Measurements from ENCODE around the gene GRM5. TPM values are rescaled to one million over a fixed set of nuclear protein-coding genes. Genes with fewer than 3 reads are reported as not detected.
"Not testable (repeated sequence)": the region's sequence is repeated elsewhere in the genome, so short reads cannot be mapped to it uniquely, and the experiment has no call there.

GRM5 gene
- total RNA-seq, 2 donors from 2014 or later: not detected

DNA sequence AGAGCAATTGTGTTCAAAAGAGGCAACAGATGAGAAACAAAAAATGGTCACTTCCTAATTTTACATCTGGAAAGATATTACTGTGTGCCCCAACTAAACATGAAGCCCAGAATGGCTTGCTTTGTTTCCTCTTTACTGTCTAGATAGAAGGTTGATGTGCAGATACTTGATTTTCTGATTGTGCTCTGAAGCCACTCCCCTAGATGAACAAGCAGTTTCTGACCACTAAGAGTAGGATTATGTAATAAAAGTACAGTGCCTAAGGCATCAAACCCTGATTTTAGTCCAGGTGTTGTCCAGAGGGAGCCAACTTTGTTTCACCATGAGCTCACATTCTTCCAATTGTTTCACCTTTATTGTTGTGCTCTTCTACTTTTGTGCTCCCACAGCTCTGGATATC lies 116.9 kb downstream of the GRM5 start:
- H3K36me3 Mint-ChIP-seq (ENCODE audit: insufficient read depth in 2 of 2); H3K27me3 Mint-ChIP-seq (ENCODE audit: low read depth); ATAC-seq (replicated peaks in 1 of 2); H3K9me3 Mint-ChIP-seq; H3K4me1 Mint-ChIP-seq (ENCODE audit: low read depth); DNase-seq; H3K4me3 Mint-ChIP-seq; H3K27ac Mint-ChIP-seq: not testable (repeated sequence)

- not testable (repeated sequence) for H3K4me3 Mint-ChIP-seq; H3K27ac Mint-ChIP-seq; H3K36me3 Mint-ChIP-seq (ENCODE audit: insufficient read depth in 2 of 2); H3K4me1 Mint-ChIP-seq (ENCODE audit: low read depth); DNase-seq; ATAC-seq (replicated peaks in 1 of 2); H3K9me3 Mint-ChIP-seq; H3K27me3 Mint-ChIP-seq (ENCODE audit: low read depth)
These were observed 117.8 kb downstream of the GRM5 start for GRCh38 chr11:88947843-88948572.

DNA sequence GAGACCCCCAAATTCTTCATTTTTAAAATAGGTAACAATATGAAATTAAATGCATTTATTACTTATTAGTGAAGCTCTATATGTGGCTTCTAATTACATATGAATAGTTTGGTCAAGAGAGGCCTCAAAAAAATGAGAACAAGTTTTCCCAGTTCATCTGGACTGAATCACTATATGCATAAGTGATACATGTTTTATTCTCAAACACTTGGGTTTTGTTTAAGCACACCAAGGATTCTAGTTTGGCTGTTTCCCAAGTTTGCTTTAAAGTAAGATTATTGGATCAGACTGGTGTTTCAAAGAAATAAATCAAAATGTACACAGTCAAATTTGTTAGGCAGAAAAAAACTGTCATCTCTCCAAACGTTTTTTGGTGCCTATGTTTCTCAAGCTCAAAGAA lies 136.1 kb downstream of the GRM5 start:
- H3K9me3 Mint-ChIP-seq; DNase-seq; H3K4me1 Mint-ChIP-seq (ENCODE audit: low read depth); H3K4me3 Mint-ChIP-seq; H3K27me3 Mint-ChIP-seq (ENCODE audit: low read depth); ATAC-seq (replicated peaks in 1 of 2); H3K27ac Mint-ChIP-seq; H3K36me3 Mint-ChIP-seq (ENCODE audit: insufficient read depth in 2 of 2): not testable (repeated sequence)

- H3K36me3 Mint-ChIP-seq (ENCODE audit: insufficient read depth in 2 of 2); H3K27me3 Mint-ChIP-seq (ENCODE audit: low read depth); H3K4me1 Mint-ChIP-seq (ENCODE audit: low read depth); H3K27ac Mint-ChIP-seq; H3K4me3 Mint-ChIP-seq; ATAC-seq (replicated peaks in 1 of 2); H3K9me3 Mint-ChIP-seq; DNase-seq: not testable (repeated sequence)
These were observed 148.7 kb downstream of the GRM5 start for GRCh38 chr11:88917065-88917464.

DNA sequence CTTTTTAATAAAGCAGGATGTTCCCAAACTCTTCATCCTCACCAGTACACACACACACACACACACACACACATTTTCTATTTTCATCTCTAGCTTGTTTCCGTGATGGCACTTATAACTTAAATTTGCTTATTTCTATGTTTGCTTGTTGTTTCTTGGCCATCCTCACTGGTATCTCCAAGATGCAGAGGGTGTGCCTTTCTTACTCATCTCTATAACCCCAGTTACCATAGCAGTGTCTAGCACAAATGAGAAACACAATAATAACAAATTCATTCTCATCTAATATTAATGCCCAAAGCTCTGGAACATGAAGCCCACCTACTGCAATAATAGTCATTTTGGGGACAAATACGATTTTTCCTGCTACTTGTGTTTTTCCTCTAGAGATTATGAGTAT lies 156.3 kb downstream of the GRM5 start:
- DNase-seq (no peak), ATAC-seq (replicated peaks in 1 of 2) (no peak)
- Mint-ChIP-seq H3K9me3 (peaks cover 0 to 3% of the 10 kb centered on the region in 2 donors), H3K4me1 (ENCODE audit: low read depth) (no peaks in the 10 kb centered on the region), H3K36me3 (ENCODE audit: insufficient read depth in 2 of 2) (no peaks in the 10 kb centered on the region), H3K27ac (no peak overlapping the region), H3K27me3 (ENCODE audit: low read depth) (no peaks in the 10 kb centered on the region), H3K4me3 (no peak overlapping the region)

DNA sequence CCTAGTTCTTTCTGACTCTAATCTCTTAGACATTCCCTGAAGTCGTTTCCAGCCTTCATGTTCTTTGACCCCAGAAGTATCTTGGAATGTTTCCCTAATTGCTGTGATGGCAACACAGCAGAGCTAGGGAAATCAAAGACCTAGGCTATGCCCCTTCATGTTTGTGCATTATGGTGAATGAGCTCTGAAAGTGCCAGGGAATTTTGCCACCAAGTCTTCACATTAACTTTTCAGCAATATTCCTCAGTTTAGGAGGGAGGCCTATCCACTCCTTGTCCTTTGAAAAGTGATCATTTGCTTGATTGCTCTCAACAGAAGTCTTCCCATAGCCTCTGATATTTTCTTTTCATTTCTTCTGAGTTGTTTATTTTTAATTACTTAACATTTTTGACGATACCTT lies 164.3 kb downstream of the GRM5 start:
- H3K9me3 Mint-ChIP-seq; H3K4me3 Mint-ChIP-seq; H3K36me3 Mint-ChIP-seq (ENCODE audit: insufficient read depth in 2 of 2); ATAC-seq (replicated peaks in 1 of 2); H3K27ac Mint-ChIP-seq; DNase-seq; H3K27me3 Mint-ChIP-seq (ENCODE audit: low read depth); H3K4me1 Mint-ChIP-seq (ENCODE audit: low read depth): not testable (repeated sequence)

DNA sequence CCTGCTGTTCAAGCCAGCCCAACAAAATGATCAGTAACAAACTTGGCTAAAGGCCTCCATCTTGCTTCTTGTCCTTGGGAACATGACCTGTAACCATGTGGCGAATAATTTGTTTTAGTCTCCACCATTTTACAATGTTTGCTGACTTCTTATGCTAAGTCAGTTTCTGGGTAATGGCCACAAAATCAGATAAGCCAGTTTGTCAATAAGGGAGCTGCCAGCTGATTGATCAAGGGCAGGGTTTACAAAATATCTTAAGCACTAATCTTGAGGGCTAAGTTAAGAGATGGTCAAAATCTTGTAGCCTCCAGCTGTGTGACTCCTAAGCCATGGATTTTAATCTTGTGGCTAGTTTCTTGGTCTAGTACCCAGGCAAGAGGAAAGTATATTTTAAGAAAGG lies 176.9 kb downstream of the GRM5 start:
- H3K36me3 Mint-ChIP-seq (ENCODE audit: insufficient read depth in 2 of 2); H3K27me3 Mint-ChIP-seq (ENCODE audit: low read depth); H3K9me3 Mint-ChIP-seq; H3K4me1 Mint-ChIP-seq (ENCODE audit: low read depth); H3K4me3 Mint-ChIP-seq; DNase-seq; ATAC-seq (replicated peaks in 1 of 2); H3K27ac Mint-ChIP-seq: not testable (repeated sequence)

GRCh38 chr11:88886796-88887195 lies 179.0 kb downstream of the GRM5 start:
- ATAC-seq (replicated peaks in 1 of 2): no peak
- Mint-ChIP-seq H3K27ac (no peak overlapping the region), H3K4me3 (no peak overlapping the region), H3K4me1 (ENCODE audit: low read depth) (no peaks in the 10 kb centered on the region), H3K27me3 (ENCODE audit: low read depth) (no peaks in the 10 kb centered on the region), H3K9me3 (peaks cover 12 to 13% of the 10 kb centered on the region in 2 donors), H3K36me3 (ENCODE audit: insufficient read depth in 2 of 2) (peaks cover 3 to 8% of the 10 kb centered on the region in 2 donors)
- peak; percentile 15 to 31 for DNase-seq

GRCh38 chr11:88882800-88883199 lies 183.0 kb downstream of the GRM5 start:
- H3K27ac Mint-ChIP-seq; ATAC-seq (replicated peaks in 1 of 2); DNase-seq; H3K36me3 Mint-ChIP-seq (ENCODE audit: insufficient read depth in 2 of 2); H3K4me3 Mint-ChIP-seq; H3K27me3 Mint-ChIP-seq (ENCODE audit: low read depth); H3K4me1 Mint-ChIP-seq (ENCODE audit: low read depth): not testable (repeated sequence)
- peaks cover 11 to 12% of the 10 kb centered on the region in 2 donors for H3K9me3 Mint-ChIP-seq

GRCh38 chr11:88861618-88862017 lies 204.2 kb downstream of the GRM5 start:
- DNase-seq: no peak
- H3K4me1 Mint-ChIP-seq (ENCODE audit: low read depth): no peaks in the 10 kb centered on the region
- peaks cover 5 to 8% of the 10 kb centered on the region in 2 donors for H3K9me3 Mint-ChIP-seq
- peaks cover 0 to 1% of the 10 kb centered on the region in 2 donors for H3K36me3 Mint-ChIP-seq (ENCODE audit: insufficient read depth in 2 of 2)
- H3K27me3 Mint-ChIP-seq (ENCODE audit: low read depth): no peaks in the 10 kb centered on the region
- H3K27ac Mint-ChIP-seq: no peak overlapping the region
- ATAC-seq (replicated peaks in 1 of 2): no peak
- no peak overlapping the region for H3K4me3 Mint-ChIP-seq

DNA sequence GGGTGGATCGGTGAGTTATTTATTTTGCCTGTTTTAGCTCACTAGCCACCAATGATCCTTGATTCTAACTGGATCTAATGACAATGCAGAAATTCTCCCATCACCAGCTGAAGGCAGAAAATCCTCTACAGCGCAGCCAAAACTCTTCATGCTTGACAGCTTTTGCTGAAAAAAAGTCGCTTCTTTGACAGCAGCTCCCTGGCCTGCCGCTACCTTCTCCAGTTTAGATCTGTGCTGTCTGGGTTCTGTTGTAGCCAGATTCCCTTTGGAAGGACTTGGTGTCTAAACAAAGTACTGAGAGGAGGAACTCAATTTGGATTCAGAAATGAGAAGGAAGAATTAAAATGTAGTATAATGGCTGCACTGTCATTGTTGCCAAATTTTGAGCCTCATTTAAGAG lies 205.4 kb downstream of the GRM5 start:
- not testable (repeated sequence) for ATAC-seq (replicated peaks in 1 of 2); H3K4me3 Mint-ChIP-seq; DNase-seq; H3K36me3 Mint-ChIP-seq (ENCODE audit: insufficient read depth in 2 of 2); H3K4me1 Mint-ChIP-seq (ENCODE audit: low read depth); H3K9me3 Mint-ChIP-seq; H3K27me3 Mint-ChIP-seq (ENCODE audit: low read depth); H3K27ac Mint-ChIP-seq

- H3K4me1 Mint-ChIP-seq (ENCODE audit: low read depth); H3K36me3 Mint-ChIP-seq (ENCODE audit: insufficient read depth in 2 of 2); H3K9me3 Mint-ChIP-seq; DNase-seq; H3K27ac Mint-ChIP-seq; H3K4me3 Mint-ChIP-seq; H3K27me3 Mint-ChIP-seq (ENCODE audit: low read depth); ATAC-seq (replicated peaks in 1 of 2): not testable (repeated sequence)
These were observed 211.8 kb downstream of the GRM5 start for GRCh38 chr11:88853963-88854362.

GRCh38 chr11:88851547-88851946 lies 214.2 kb downstream of the GRM5 start:
- ATAC-seq (replicated peaks in 1 of 2); H3K27ac Mint-ChIP-seq; H3K9me3 Mint-ChIP-seq; H3K4me3 Mint-ChIP-seq; H3K4me1 Mint-ChIP-seq (ENCODE audit: low read depth); DNase-seq; H3K36me3 Mint-ChIP-seq (ENCODE audit: insufficient read depth in 2 of 2); H3K27me3 Mint-ChIP-seq (ENCODE audit: low read depth): not testable (repeated sequence)

DNA sequence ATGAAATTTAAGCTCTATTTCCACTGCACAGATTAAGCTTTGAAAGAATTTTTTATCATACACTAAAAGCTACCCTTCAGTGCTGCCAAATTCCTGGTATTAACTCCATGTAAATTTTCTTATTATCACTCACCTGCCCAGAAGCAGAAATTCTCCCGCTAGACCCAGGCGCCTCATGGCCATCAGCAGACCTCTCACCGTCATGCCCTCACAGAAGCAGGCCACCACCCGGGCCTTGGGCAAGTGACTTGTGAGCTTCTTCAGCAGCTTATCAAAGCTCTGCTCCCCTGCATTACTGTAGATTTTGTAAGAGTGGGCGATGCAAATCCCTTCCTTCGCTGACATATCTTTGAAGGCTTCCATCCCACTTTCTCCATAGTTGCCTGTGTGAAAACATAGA lies 216.0 kb downstream of the GRM5 start:
- ATAC-seq (replicated peaks in 1 of 2); H3K27me3 Mint-ChIP-seq (ENCODE audit: low read depth); H3K36me3 Mint-ChIP-seq (ENCODE audit: insufficient read depth in 2 of 2); DNase-seq; H3K27ac Mint-ChIP-seq; H3K4me3 Mint-ChIP-seq; H3K9me3 Mint-ChIP-seq: not testable (repeated sequence)
- peaks cover 14% of the 10 kb centered on the region for H3K4me1 Mint-ChIP-seq (ENCODE audit: low read depth)

All from activated T-cell treated with anti-CD3 and anti-CD28 coated beads, Interleukin-2, amount 50 U/mL, for 72 hours (primary cell).